ENCODE measurements around the gene THEMIS2.

The THEMIS2 gene

DNA sequence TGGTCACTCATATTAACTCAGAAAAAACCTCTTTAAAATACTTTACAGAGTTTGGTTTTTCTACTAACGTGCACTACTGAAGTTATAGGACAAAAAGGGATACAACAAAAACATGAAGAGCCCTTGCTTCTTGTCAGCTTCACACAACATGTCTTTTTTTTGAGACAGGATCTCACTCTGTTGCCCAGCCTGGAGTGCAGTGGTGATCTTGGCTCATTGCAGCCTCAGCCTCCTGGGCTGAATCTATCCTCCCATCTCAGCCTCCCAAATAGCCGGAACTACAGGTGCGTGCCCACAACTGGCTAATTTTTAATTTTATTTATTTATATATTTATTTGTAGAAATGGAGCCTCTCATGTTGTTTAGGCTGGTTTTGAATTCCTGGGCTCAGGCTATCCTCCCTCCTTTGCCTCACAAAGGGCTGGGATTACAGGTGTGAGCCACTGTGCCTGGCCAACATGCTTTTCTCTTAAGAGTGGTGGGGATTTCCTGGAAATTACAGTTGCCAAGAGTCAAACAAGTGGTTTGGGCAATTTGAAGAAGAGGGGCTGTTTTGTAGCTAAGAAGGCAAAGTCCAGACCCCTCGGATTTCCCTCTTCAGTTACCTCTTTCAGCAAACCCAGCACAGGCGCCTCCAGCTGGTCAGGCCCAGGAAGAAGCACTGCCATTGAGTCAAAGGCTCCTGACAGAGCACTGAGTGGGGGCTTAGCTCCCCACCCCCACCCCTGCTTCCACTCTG lies 56.0 kb downstream of the THEMIS2 start:
- TF ChIP-seq, protein P1, sequence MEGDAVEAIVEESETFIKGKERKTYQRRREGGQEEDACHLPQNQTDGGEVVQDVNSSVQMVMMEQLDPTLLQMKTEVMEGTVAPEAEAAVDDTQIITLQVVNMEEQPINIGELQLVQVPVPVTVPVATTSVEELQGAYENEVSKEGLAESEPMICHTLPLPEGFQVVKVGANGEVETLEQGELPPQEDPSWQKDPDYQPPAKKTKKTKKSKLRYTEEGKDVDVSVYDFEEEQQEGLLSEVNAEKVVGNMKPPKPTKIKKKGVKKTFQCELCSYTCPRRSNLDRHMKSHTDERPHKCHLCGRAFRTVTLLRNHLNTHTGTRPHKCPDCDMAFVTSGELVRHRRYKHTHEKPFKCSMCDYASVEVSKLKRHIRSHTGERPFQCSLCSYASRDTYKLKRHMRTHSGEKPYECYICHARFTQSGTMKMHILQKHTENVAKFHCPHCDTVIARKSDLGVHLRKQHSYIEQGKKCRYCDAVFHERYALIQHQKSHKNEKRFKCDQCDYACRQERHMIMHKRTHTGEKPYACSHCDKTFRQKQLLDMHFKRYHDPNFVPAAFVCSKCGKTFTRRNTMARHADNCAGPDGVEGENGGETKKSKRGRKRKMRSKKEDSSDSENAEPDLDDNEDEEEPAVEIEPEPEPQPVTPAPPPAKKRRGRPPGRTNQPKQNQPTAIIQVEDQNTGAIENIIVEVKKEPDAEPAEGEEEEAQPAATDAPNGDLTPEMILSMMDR (IDR thresholded peaks at IDR 0.05), result no peak
- TF ChIP-seq ZFX (IDR thresholded peaks at IDR 0.05; ENCODE audit: borderline replicate concordance), result no peak
- no peak overlapping the region for H3K27ac ChIP-seq

DNA sequence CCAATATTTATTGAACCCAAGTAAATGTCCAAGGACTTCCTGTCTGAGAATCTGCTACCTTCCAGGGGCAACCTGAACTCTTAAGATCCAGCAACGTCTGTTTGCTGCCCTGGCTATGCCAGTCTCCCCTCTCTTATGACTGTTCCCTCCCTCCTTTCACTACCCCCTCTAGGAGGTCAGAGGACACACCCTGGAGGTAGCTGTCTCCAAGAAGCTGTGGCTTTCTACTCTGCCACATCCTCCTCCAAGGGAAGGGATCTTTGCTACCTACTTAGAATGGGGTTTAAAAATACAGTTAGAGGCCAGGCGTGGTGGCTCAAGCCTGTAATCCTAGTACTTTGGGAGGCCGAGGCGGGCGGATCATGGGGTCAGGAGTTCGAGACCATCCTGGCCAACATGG lies 58.8 kb downstream of the THEMIS2 start:
- no peak overlapping the region for H3K27ac ChIP-seq
- no peak for TF ChIP-seq ZFX (IDR thresholded peaks at IDR 0.05; ENCODE audit: borderline replicate concordance)
- TF ChIP-seq, protein P1 (IDR thresholded peaks at IDR 0.05), result no peak

DNA sequence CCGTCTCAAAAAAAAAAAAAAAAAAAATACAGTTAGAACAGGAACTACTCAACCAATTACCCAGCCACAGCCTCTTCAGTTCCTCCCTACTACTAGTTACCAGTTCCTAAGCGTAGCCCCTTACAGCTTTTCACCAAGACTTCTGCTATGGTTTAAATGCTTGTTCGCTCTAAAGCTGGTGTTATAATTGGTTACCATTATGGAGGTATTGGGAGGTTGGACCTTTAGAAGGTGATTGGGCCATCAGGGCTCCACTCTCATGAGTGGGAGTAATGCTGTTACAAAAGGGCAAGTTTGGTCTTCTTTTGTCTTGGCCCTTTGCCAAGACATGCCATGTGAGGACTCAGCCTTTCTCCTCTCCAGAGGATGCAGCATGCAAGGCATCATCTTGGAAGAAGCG lies 59.4 kb downstream of the THEMIS2 start:
- H3K27ac ChIP-seq, result no peak overlapping the region
- TF ChIP-seq, protein P1 (IDR thresholded peaks at IDR 0.05), result no peak
- TF ChIP-seq ZFX (IDR thresholded peaks at IDR 0.05; ENCODE audit: borderline replicate concordance), result no peak

DNA sequence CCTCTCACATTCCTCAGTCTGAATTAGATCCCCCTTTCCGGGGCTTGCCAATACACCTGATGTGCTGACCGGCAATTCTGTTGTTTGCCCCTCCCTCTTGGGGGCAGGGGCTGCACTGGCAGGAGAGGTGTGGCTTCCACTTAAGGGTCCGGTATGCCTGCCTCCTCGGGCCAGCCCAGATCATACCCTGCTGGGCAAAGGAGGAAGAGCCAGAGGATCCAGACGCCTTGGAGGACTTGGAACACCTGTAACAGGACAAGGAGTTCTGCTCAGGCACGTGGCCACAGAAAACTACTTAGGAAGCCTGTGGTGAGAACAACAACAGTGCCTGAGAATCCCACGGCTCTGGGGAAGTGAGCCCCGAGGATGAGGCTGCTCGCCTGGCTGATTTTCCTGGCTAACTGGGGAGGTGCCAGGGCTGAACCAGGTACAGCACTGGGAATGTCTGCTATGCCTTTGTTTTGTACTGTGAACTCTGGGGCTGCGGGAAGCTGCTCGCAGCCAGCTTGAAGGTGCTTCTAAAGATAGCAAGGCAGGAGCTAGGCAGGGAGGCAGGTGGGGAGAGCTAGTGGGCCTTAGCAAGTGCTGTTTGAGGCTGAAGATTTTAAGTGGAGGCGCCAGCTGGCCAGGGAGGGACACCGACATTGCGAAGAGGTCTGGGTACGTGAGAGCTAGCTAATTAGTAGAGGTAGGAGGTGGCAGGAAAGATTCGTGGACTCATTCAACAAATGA lies 62.6 kb downstream of the THEMIS2 start, which contains the start of gene SMPDL3B:
Gene SMPDL3B (plus strand): TSS at position 183 of the 732 bp plus-strand sequence. CDS start 184 bp downstream, at position 367.
- TF ChIP-seq, protein P1 (IDR thresholded peaks at IDR 0.05), result peak; percentile 33; the same call in 1 of the 2 replicates
- TF ChIP-seq ZFX (IDR thresholded peaks at IDR 0.05; ENCODE audit: borderline replicate concordance), result no peak
- peak within 1 kb of the TSS; percentile 61 for H3K27ac ChIP-seq

DNA sequence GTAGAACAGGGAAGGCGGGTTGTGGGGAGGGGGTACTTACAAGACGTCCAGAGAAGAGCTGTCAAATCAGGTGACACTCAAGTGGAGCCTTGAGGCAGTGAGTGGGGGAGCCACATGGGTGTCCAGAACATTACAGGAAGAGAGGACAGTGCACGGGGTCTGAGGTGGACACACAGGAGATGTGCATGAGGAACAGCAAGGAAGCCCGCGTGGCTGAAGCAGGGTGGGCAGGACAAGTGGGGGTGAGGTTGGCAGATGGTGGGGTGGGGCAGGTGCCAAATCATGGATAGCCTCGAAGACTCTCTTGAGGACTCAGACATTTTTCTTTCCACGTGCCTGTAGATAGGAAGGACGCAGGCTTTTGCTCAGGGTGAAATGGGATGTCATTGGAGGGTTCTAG lies 63.4 kb downstream of the THEMIS2 start:
- no peak overlapping the region for H3K27ac ChIP-seq
- TF ChIP-seq, protein P1 (IDR thresholded peaks at IDR 0.05), result no peak
- TF ChIP-seq ZFX (IDR thresholded peaks at IDR 0.05; ENCODE audit: borderline replicate concordance), result no peak

Measured in 22Rv1 (cell line).